HG03060 (cell line): ENCODE results near the gene COL2A1.
"Not testable (repeated sequence)": the region's sequence is repeated elsewhere in the genome, so short reads cannot be mapped to it uniquely, and the experiment has no call there.

ENCODE experiments used
- ATAC-seq: cut with Tn5 transposase; IDR thresholded peaks from one replicate; pipeline ENCODE4 v1.9.1; 2021; ENCODE audit warnings: low read depth, moderate number of reproducible peaks; ENCODE audit not compliant: unreplicated experiment

The COL2A1 gene

GRCh38 chr12:47979166-47979565, 25.1 kb downstream of the COL2A1 start:
- no peak for ATAC-seq

DNA sequence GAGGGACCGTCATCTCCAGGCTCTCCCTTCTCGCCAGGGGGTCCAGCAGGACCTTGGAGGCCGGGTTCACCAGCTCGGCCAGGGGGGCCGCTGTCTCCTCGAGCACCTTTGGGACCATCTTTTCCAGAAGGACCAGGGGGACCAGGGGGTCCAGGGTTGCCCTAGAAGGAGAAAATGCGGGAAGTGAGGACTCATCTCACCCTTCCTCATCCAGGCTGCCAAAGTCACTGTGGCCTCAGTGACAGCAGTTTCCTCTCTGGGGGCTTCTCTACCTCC, 25.7 kb downstream of the COL2A1 start:
- no peak for ATAC-seq

DNA sequence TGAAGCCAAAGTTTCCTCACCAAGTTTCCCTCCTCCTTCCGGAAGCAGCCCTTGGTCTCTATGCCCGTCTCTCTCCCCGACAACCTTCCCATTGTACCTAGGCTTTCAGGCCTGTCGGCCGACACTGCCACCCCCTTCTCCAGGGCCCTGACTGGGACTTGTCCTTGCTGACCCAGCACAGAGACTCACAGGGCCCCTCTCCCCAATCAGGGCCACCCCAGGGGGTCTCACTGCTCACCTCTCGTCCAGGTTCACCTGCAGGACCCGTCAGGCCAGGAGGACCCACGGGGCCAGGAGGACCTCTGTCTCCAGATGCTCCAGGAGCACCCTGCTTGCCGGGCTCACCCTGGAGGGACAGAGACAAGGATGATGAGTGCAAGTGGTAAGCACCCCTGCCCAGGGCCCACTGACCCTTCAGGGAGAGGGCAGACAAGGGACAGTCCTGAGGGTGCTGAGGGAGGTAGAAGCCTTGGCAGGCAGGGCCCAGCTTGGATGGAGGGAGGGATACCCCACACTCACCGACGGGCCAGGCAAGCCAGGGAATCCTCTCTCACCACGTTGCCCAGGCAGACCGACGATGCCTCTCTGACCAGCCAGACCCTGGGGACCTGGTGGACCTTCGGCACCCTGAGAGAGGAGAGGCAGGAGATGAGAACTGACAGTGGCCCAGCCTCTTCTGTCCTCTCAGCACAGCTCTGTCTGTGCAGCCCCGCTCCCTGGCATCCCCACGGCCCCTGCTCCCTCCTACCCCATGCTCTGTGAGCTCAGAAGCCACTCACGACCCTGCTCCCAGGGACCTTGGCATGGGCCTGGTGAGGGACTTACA, 26.3 kb downstream of the COL2A1 start:
- ATAC-seq: no peak

DNA sequence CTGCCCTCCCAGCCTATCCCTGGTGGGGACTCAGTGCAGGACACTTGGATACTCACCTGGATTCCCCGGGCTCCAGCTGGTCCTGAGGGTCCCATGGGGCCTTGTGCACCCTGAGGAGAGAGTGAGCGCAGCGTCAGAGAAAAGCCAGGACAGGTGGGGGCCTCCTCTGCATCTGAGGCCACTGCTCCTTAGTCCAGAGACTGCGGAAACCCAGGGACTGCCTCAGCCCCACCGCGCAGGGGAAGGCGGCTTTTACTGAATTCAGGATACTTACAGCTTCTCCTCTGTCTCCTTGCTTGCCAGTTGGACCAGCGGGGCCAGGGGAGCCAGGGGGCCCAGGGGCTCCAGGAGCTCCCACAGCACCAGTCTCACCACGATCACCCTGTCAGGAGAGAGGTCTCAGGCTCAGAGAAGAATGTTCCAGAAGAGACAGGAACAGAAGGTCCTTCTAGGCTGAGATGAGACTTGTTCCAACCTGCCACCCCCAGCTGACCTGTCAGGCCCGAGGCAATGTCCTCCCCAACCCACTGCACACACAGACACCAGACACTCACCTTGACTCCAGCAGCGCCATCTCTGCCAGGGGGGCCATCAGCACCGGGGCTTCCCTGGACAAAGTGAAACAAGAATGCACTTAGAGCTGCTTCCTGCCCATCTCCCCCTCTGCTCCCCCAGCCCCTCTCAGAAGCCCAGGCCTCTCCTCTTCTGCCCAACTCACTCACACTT, 27.1 kb downstream of the COL2A1 start:
- ATAC-seq: no peak

DNA sequence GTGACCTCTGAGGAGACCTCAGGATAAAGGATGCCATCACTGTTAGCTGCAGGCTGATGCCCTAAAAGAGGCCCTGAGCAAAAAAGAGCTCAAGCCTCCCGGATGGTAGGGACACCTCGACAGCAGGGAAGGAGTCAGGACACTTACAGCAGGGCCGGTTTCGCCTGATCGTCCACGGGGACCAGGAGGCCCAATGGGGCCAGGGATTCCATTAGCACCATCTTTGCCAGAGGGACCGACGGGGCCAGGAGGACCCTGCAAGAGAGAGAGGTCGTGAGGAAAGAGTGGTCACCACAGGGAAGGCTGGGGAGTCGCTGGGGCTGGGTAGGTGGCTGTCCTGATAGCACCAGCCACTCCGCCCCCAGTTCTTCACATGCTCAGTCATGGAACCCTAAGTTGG, 28.5 kb downstream of the COL2A1 start:
- ATAC-seq: no peak

DNA sequence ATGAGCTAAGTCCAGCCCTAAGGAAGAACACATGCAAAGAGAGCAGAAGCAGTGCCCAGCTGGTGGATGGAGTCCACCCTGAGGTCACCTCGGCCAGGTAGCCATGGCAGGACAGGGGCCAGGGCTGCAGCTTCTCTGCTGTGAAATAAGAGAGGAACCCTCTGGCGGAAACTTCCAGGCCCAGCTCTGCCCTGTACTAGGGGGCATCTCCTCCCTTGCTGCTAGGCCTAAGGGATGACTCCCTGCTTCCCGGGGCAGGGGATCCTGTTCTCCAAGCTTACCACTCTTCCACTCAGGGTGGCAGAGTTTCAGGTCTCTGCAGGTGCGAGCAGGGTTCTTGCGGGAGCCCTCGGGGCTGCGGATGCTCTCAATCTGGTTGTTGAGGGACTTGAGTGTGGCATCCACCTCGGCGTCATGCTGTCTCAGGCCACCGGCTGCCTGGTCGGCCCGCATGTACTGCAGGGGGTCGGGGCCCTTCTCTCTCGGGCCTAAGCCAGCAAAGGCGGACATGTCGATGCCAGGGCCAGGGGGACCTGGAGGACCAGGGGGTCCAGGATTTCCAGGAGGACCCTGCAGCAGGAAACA, 29.1 kb downstream of the COL2A1 start:
- no peak for ATAC-seq

- no peak for ATAC-seq
These were observed 30.4 kb downstream of the COL2A1 start for GRCh38 chr12:47973870-47974269.

- no peak for ATAC-seq
These were observed 31.4 kb downstream of the COL2A1 start for GRCh38 chr12:47972895-47973294.

DNA sequence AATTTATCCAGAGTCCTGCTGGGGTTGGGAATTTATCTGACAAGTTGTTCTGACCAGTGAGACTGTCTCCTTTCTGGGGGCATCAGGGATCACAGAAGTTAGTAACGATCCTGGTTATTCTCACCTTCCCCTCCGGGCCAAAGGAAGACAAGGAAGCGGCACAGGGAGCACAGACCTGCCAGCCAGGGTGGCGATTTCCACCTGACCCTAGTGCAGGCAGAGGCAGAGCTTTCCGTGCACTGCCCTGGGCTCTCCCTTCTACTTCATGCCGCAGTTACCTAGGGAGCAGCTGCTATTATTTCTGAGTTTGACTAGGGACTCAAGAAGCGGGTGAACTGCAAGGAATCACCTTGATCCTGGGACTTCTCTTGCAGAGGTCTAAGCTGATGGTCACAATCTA, 33.4 kb downstream of the COL2A1 start:
- no peak for ATAC-seq

DNA sequence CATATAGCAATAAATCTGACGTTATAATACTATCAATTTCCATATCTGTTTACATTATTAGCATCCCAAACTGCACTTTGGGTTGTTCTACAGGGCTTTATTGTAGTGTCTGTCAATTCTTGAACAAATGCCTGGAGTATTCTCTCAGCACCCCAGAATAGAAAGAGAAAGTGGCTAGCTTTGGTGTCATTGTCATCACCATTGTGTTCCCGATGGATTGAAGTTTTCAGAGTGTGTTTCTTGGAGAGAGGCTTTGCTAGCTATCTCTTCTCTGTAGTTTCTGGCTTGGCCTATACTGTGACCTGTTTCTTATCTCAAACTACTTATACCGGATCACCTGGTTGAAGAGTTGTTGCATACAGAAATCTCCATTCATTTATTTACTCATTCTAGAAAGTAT, 34.4 kb downstream of the COL2A1 start:
- ATAC-seq: no peak

GRCh38 chr12:47967461-47968321, 36.6 kb downstream of the COL2A1 start:
- ATAC-seq: no peak

- no peak for ATAC-seq
These were observed 38.7 kb downstream of the COL2A1 start for GRCh38 chr12:47965581-47965980.

DNA sequence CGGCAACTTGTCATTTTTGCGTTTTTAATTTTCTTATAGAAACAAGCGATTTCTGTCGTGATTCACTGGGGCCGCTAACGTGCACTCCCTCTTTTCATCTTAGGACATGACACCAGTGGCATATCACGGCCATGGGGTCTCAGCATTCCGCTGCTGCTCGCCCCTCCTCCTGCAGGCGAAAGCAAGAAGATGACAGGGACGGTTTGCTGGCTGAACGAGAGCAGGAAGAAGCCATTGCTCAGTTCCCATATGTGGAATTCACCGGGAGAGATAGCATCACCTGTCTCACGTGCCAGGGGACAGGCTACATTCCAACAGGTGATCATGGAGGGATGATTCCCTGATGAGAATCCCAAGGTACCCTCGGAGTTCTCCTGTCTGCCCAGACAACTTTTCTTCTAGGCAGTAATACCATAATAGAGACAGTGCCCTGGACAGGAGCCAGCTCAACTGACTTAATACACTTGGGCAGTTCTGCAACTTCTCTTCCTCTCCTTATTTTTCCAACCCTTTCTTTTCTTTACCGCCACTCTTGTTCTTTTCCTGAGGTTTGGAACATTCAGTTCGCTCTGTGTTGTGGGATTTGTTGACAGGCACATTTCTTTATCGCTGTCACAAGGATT, 40.1 kb downstream of the COL2A1 start:
- ATAC-seq: no peak

DNA sequence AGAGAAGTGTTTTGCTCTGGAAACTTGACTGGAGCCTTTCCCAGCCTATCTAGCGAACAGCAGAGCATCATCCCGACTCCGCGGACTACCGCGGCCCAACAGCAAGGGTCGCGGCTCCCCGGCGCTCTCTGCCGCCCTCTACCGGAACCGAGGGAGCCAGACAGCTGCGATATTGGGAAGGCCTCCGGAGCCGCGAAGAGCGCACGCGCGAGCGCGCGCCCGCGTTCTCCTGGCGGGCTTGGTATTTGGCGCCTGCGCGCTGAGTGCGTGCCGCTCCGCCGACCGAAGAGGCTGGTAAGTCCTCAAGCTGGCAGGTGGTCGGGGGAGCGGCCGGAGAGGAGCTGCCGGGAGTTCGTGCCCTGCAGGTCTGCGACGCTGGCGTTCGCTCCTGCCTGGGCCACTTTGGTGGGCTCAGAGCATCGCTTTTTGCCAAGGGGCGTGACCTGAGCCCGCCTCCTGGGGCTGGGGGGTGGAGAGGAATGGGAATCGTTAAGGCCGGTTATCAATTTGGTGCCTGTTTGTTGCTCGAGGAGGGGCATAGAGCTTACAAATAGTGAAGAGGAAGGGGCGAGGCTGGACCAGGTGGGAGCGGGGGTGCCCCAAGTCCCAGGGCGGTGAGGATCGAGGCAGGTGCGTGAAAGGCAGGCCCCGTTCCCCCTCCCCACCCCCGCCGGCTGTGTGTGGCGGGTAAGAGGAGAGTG, 40.8 kb downstream of the COL2A1 start, which contains the start of gene TMEM106C:
TMEM106C (plus strand) TSS at position 257 of the 701 bp plus-strand sequence. CDS start 641 bp downstream, outside the sequence.
- peak; percentile 62 for ATAC-seq

- no peak for ATAC-seq
These were observed 42.1 kb downstream of the COL2A1 start for GRCh38 chr12:47962198-47962597.

DNA sequence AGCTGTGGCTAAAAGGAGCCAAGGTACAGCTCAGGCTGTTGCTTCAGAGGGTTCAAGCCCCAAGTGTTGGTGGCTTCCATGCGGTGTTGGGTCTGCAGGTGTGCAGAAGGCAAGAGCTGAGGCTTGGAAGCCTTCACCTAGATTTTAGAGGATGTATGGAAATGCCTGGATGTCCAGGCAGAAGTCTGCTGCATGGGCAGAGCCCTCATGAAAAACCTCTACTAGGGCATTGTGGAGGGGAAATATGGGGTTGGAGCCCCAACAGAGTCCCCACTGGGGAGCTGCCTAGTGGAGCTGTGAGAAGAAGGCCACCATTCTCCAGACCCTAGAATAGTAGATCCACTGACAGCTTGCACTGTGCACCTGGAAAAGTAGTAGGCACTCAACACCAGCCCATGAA, 46.6 kb downstream of the COL2A1 start:
- not testable (repeated sequence) for ATAC-seq

DNA sequence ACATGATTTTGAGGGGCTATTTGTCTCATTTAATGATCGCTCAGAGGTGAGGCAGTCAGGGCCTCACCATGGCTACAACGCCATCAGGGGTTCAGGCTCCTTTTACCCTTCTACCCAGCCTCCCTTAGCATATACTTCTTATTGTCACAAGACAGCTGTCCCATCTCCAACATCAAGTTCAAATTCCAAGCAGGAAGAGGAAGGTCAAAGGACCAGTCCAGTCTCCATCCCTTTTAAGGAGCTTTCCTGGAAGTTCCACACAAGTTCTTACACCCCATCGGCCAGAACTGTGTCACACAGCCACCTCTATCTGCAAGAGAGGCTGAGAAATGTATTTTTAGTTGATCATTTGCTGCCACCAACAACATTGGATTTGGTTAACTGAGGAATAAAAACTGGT, 49.2 kb downstream of the COL2A1 start:
- ATAC-seq: no peak

GRCh38 chr12:47954467-47955045, 49.7 kb downstream of the COL2A1 start:
- no peak for ATAC-seq

DNA sequence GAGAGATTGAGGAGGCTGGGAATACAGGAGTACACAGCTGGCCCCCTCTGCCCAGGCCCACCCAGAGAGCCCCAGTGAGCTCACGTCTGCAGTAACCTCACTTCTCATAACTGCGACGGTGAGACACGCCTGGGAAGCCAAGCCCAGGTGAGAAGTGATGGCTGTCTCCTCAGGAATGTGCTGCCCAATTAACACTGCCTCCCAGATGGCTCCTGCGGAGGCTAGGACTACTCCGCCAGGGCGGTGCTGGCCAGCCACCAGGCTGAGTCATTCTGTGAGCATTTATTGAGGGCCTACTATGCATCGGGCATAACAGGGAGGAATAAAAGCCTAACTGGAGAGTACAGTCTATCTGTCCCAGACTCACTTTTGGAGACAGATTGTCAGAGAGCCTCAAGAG, 50.2 kb downstream of the COL2A1 start:
- ATAC-seq: no peak
